ENCODE data around the gene CHST3. TPM values are rescaled to one million over a fixed set of nuclear protein-coding genes. Genes with fewer than 3 reads are reported as not detected.

Gene CHST3
- total and polyA plus RNA-seq, 2 experiments from 2014 or later = 0.94 to 8.3 TPM

GRCh38 chr10:71971311-71971731 is 7.1 kb downstream of the CHST3 start (continued):
- no peak for TF ChIP-seq ZNF462 (CRISPR knock-in tag; IDR thresholded peaks at IDR 0.05)
- TF ChIP-seq JUNB (IDR thresholded peaks at IDR 0.05; ENCODE audit: unreplicated experiment) = no peak

GRCh38 chr10:71971769-71972555 is 7.8 kb downstream of the CHST3 start:
- no peaks in the 10 kb centered on the region for H3K9me3 Mint-ChIP-seq
- Histone ChIP-seq H3K27ac (ENCODE audit: low read depth) (no peak overlapping the region), H3K79me2 (replicated peaks; ENCODE audit: insufficient read depth) (peaks cover 22% of the 10 kb centered on the region), H3K27me3 (ENCODE audit: insufficient read depth) (no peaks in the 10 kb centered on the region), H3K4me2 (no peak overlapping the region), H3K9me2 (ENCODE audit: insufficient read depth) (no peaks in the 10 kb centered on the region), H4K20me1 (replicated peaks; ENCODE audit: insufficient read depth) (no peaks in the 10 kb centered on the region; the same call in 1 of the 2 replicates), H3F3A (replicated peaks; ENCODE audit: low read depth) (no peaks in the 10 kb centered on the region), H3K4me3 (no peak overlapping the region), H3K4me1 (ENCODE audit: insufficient read depth) (peaks cover 8% of the 10 kb centered on the region; the same call in 1 of the 2 replicates), H3K36me3 (ENCODE audit: insufficient read depth) (no peaks in the 10 kb centered on the region), H2AFZ (no peak overlapping the region)
- peaks cover 15% of the 10 kb centered on the region; the same call in 2 of the 3 replicates for H3K4me1 Mint-ChIP-seq
- no peak overlapping the region for H3K27ac Mint-ChIP-seq
- H3K36me3 Mint-ChIP-seq (ENCODE audit: low read depth) = no peaks in the 10 kb centered on the region
- peaks cover 8% of the 10 kb centered on the region for H3K27me3 Mint-ChIP-seq (ENCODE audit: insufficient read depth, low read depth, poor library complexity)
- ATAC-seq (no peak), DNase-seq (ENCODE audit: low spot score) (no peak)
- no peak overlapping the region for H3K4me3 Mint-ChIP-seq
- TF ChIP-seq NANOG (IDR thresholded peaks at IDR 0.05; ENCODE audit: borderline replicate concordance) = no peak
- no peak for TF ChIP-seq CTCF (conservative IDR thresholded peaks at IDR 0.05; ENCODE audit: low read depth in 2 of 2)
- TF ChIP-seq POLR2AphosphoS5 (IDR thresholded peaks at IDR 0.05; ENCODE audit: low read depth) = no peak
- no peak for TF ChIP-seq CREB1 (CRISPR knock-in tag; IDR thresholded peaks at IDR 0.05; ENCODE audit: low read depth)
- no peak for TF ChIP-seq ZNF114 (CRISPR knock-in tag; IDR thresholded peaks at IDR 0.05)
- no peak for TF ChIP-seq JUNB (IDR thresholded peaks at IDR 0.05; ENCODE audit: unreplicated experiment)

Measured in GM23338 (cell line).